ENCODE results near the gene SCN3B.

DNA sequence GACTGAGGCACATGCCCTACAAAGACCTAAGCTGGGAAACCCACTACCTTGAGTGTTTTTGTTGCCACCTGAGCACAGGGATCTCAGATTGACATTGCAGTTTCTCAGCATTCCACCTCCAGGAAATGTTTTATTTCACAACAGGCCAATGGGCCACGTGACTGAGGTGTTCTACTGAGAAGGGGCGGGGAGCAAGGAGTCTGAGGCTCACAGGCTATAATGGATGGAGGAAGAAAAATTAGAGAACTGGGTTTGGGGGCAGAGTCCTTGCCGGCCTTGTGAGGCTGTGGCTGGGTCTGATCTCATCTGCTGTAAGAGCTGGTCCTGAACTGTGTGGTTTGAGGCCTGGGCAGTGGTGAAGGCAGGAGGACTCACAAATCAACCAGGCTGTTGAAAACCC lies 46.3 kb upstream of the SCN3B start:
- TF ChIP-seq, protein P1, sequence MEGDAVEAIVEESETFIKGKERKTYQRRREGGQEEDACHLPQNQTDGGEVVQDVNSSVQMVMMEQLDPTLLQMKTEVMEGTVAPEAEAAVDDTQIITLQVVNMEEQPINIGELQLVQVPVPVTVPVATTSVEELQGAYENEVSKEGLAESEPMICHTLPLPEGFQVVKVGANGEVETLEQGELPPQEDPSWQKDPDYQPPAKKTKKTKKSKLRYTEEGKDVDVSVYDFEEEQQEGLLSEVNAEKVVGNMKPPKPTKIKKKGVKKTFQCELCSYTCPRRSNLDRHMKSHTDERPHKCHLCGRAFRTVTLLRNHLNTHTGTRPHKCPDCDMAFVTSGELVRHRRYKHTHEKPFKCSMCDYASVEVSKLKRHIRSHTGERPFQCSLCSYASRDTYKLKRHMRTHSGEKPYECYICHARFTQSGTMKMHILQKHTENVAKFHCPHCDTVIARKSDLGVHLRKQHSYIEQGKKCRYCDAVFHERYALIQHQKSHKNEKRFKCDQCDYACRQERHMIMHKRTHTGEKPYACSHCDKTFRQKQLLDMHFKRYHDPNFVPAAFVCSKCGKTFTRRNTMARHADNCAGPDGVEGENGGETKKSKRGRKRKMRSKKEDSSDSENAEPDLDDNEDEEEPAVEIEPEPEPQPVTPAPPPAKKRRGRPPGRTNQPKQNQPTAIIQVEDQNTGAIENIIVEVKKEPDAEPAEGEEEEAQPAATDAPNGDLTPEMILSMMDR (conservative IDR thresholded peaks at IDR 0.05 in 1 of 2, IDR thresholded peaks at IDR 0.05 in 1 of 2; ENCODE audit: low read depth in 1 of 2, low read length in 2 of 2) = no peak
- no peak for TF ChIP-seq EZH2 (IDR thresholded peaks at IDR 0.05; ENCODE audit: low read length, missing control alignments)
